Measurements from ENCODE around the gene TNFSF15. TPM values are rescaled to one million over a fixed set of nuclear protein-coding genes. Genes with fewer than 3 reads are reported as not detected.

TNFSF15 gene
- total RNA-seq, 1 experiment from 2014 or later = not detected

GRCh38 chr9:114844766-114845165 lies 38.9 kb upstream of the TNFSF15 start:
- no peaks in the 10 kb centered on the region for H3K9me2 ChIP-seq (ENCODE audit: insufficient read depth)
- no TSS peak for BruUV-seq (replicated peaks)
- no peaks in the 10 kb centered on the region for H3K9me3 ChIP-seq (ENCODE audit: control insufficient read depth in 1 of 2, insufficient read depth in 1 of 2, low read depth in 1 of 2, low read length in 2 of 2)
- no peak overlapping the region for H2AFZ ChIP-seq (ENCODE audit: low read depth, low read length, poor library complexity, severe bottlenecking)
- no peaks in the 10 kb centered on the region for H3K36me3 ChIP-seq (ENCODE audit: control insufficient read depth in 1 of 2, insufficient read depth in 2 of 2, low read length in 2 of 2)
- H3K27ac ChIP-seq (ENCODE audit: low read depth, low read length) = no peak overlapping the region
- no peak for DNase-seq (ENCODE audit: low read depth, low spot score)
- intact Hi-C loops (cut with micrococcal nuclease) = no loop called here
- H3K4me1 ChIP-seq (ENCODE audit: control insufficient read depth in 1 of 2, insufficient read depth in 2 of 2, low read length in 2 of 2) = no peaks in the 10 kb centered on the region
- no peaks in the 10 kb centered on the region for H3K79me2 ChIP-seq (ENCODE audit: insufficient read depth, low read length)
- no peak overlapping the region for H3K4me2 ChIP-seq (ENCODE audit: low read length)
- H3K4me3 ChIP-seq (replicated peaks in 1 of 2; ENCODE audit: low read depth in 1 of 2, low read length in 2 of 2) = no peak overlapping the region
- H3K9ac ChIP-seq (ENCODE audit: low read length) = no peak overlapping the region
- RAD21 ChIA-PET (ENCODE audit: low non-redundant PET in 1 of 2, low total read pairs in 2 of 2, uncharacterized antibody in 2 of 2, unreplicated experiment in 2 of 2) = no interaction called here
- no peak for TF ChIP-seq TCF7L2 (IDR thresholded peaks at IDR 0.05; ENCODE audit: borderline replicate concordance, extremely low read depth, insufficient read depth, insufficient read length)
- no peak for TF ChIP-seq YY1 (IDR thresholded peaks at IDR 0.05; ENCODE audit: extremely low read depth, insufficient replicate concordance, low read depth, low read length)
- TF ChIP-seq ZNF274 (IDR thresholded peaks at IDR 0.05; ENCODE audit: low read depth, low read length) = no peak
- TF ChIP-seq SIN3A (IDR thresholded peaks at IDR 0.05; ENCODE audit: low read depth) = no peak
- no peak for TF ChIP-seq FOSL1 (IDR thresholded peaks at IDR 0.05; ENCODE audit: low read depth)
- no peak for TF ChIP-seq EGR1 (IDR thresholded peaks at IDR 0.05; ENCODE audit: low read depth)
- TF ChIP-seq ZBTB33 (IDR thresholded peaks at IDR 0.05; ENCODE audit: extremely low read depth, insufficient replicate concordance, low read length) = no peak
- TF ChIP-seq EZH2 (IDR thresholded peaks at IDR 0.05) = no peak
- TF ChIP-seq SP1 (IDR thresholded peaks at IDR 0.05; ENCODE audit: low read depth) = no peak
- no peak for TF ChIP-seq CBX3 (IDR thresholded peaks at IDR 0.05; ENCODE audit: low read depth)
- no peak for TF ChIP-seq POLR2AphosphoS5 (IDR thresholded peaks at IDR 0.05; ENCODE audit: low read depth, low read length)
- TF ChIP-seq ELF1 (IDR thresholded peaks at IDR 0.05; ENCODE audit: borderline replicate concordance, low read depth) = no peak
- no peak for TF ChIP-seq REST (IDR thresholded peaks at IDR 0.05; ENCODE audit: low read depth)
- TF ChIP-seq RAD21 (IDR thresholded peaks at IDR 0.05; ENCODE audit: low read depth) = no peak
- TF ChIP-seq, protein P1, sequence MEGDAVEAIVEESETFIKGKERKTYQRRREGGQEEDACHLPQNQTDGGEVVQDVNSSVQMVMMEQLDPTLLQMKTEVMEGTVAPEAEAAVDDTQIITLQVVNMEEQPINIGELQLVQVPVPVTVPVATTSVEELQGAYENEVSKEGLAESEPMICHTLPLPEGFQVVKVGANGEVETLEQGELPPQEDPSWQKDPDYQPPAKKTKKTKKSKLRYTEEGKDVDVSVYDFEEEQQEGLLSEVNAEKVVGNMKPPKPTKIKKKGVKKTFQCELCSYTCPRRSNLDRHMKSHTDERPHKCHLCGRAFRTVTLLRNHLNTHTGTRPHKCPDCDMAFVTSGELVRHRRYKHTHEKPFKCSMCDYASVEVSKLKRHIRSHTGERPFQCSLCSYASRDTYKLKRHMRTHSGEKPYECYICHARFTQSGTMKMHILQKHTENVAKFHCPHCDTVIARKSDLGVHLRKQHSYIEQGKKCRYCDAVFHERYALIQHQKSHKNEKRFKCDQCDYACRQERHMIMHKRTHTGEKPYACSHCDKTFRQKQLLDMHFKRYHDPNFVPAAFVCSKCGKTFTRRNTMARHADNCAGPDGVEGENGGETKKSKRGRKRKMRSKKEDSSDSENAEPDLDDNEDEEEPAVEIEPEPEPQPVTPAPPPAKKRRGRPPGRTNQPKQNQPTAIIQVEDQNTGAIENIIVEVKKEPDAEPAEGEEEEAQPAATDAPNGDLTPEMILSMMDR (IDR thresholded peaks at IDR 0.05 in 2 of 3, conservative IDR thresholded peaks at IDR 0.05 in 1 of 3; ENCODE audit: borderline replicate concordance in 1 of 3, insufficient read depth in 1 of 3, low read depth in 2 of 3, low read length in 2 of 3) = no peak
- TF ChIP-seq ATF3 (IDR thresholded peaks at IDR 0.05) = no peak
- POLR2A ChIA-PET = no interaction called here
- no peak for ATAC-seq
- H3K27me3 ChIP-seq (ENCODE audit: insufficient read depth, low read length) = peaks cover 4% of the 10 kb centered on the region; the same call in 1 of the 2 replicates
- CTCF ChIA-PET = no interaction called here
- no peaks in the 10 kb centered on the region for H4K20me1 ChIP-seq (ENCODE audit: insufficient read depth)
